ENCODE measurements around the gene RFC2.

DNA sequence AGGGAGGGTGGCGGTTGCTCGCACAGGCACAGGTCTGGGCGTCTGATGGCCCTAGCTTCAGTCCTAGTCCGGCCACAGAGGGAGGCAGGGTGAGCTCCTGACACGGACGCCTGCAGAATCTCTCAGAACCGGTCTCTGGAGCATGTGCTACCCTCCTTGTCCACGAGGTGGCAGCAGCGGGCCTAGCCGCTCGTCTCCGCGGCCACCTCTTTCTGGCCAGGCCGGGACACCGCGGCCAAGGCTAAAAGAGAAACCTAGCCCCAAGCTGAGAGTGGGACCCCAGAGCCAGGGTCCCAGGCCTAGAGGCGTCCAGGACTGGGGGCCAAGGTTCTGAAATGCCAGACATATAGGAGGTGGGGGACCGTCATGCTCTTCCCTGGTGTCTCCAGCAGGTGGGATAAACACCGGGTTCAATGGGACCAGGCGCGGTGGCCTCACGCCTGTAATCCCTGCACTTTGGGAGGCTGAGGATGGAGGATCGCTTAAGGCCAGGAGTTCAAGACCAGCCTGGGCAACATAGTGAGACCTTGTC, 47.5 kb downstream of the RFC2 start:
- TF ChIP-seq, protein P1, sequence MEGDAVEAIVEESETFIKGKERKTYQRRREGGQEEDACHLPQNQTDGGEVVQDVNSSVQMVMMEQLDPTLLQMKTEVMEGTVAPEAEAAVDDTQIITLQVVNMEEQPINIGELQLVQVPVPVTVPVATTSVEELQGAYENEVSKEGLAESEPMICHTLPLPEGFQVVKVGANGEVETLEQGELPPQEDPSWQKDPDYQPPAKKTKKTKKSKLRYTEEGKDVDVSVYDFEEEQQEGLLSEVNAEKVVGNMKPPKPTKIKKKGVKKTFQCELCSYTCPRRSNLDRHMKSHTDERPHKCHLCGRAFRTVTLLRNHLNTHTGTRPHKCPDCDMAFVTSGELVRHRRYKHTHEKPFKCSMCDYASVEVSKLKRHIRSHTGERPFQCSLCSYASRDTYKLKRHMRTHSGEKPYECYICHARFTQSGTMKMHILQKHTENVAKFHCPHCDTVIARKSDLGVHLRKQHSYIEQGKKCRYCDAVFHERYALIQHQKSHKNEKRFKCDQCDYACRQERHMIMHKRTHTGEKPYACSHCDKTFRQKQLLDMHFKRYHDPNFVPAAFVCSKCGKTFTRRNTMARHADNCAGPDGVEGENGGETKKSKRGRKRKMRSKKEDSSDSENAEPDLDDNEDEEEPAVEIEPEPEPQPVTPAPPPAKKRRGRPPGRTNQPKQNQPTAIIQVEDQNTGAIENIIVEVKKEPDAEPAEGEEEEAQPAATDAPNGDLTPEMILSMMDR (conservative IDR thresholded peaks at IDR 0.05; ENCODE audit: low read length), result peak; percentile 99
- TF ChIP-seq EZH2phosphoT487 (IDR thresholded peaks at IDR 0.05; ENCODE audit: borderline replicate concordance), result no peak

All from Loucy (cell line).